KOPT-K1 (cell line): ENCODE results near the gene ENO4.

Experiments used
- H3K27ac ChIP-seq: fragments of 200-600 bp; sonication (generic); 2 replicates; pipeline ENCODE4 v1.5.1; 2016; ENCODE audit warnings: antibody characterized with exemption, mild to moderate bottlenecking, low read depth, low read length; ENCODE audit not compliant: poor library complexity, severe bottlenecking
- H3K36me3 ChIP-seq: fragments of 200-600 bp; sonication (generic); 2 replicates; pipeline ENCODE4 v1.5.1; 2017; ENCODE audit warnings: antibody characterized with exemption, mild to moderate bottlenecking, low read length, moderate library complexity; ENCODE audit not compliant: insufficient read depth
- H3K9me3 ChIP-seq: fragments of 200-600 bp; sonication (generic); 2 replicates; pipeline ENCODE4 v1.5.1; 2017; ENCODE audit warnings: antibody characterized with exemption, low read length, mild to moderate bottlenecking; ENCODE audit not compliant: insufficient read depth, poor library complexity, severe bottlenecking

The ENO4 gene

GRCh38 chr10:116849248-116850057 lies at the start of gene ENO4:
Gene ENO4 (plus strand): TSS chr10:116849499. CDS start chr10:116849567, 68 bp downstream.
- Histone ChIP-seq H3K36me3 (no peaks in the 10 kb centered on the region), H3K27ac (no peak within 1 kb of the TSS), H3K9me3 (no peaks in the 10 kb centered on the region)

GRCh38 chr10:116800286-116800929 lies 48.9 kb upstream of the ENO4 start:
- H3K36me3 ChIP-seq: no peaks in the 10 kb centered on the region
- H3K27ac ChIP-seq: no peak overlapping the region
- H3K9me3 ChIP-seq: no peaks in the 10 kb centered on the region

DNA sequence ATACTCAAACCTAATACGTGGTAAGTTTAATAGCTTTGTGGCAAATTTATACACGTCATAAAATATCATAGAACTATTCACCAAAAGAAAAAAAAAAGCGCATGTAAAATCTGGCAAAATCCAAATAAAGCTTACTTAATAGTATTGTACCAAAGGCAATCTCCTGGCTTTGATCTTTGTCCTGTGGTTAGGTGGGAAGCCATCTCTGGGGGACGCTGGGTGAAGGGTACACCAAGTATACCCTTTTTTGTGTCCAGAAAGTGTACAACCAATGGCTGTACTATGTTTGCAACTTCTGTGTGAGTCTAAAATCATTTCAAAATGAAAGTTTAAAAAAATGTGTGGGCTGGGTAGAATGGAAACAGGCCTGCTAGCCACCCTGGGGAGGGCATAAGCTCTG lies 47.6 kb upstream of the ENO4 start:
- H3K36me3 ChIP-seq: no peaks in the 10 kb centered on the region
- no peak overlapping the region for H3K27ac ChIP-seq
- no peaks in the 10 kb centered on the region for H3K9me3 ChIP-seq

DNA sequence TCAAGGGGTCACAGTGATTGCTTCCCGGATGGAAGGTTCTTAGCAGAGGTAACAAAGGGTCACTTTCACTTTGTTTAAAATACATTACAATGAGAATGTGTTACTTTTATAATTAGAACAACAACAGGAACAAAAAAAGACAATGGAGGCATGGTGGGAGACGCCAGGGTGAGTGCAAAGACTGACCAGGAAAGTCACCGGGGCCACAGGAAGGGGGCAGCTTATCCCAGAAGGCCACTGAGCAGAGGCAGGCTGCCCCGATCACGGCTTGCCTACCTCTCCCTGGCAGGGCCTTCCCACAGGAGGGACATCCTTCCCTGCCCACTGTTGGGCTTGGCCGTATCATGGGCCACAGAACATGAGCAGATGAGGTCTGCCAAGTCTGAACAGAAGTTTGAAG lies 46.8 kb upstream of the ENO4 start:
- no peaks in the 10 kb centered on the region for H3K9me3 ChIP-seq
- H3K36me3 ChIP-seq: no peaks in the 10 kb centered on the region
- H3K27ac ChIP-seq: no peak overlapping the region

GRCh38 chr10:116802876-116803275 lies 46.4 kb upstream of the ENO4 start:
- Histone ChIP-seq H3K36me3 (no peaks in the 10 kb centered on the region), H3K9me3 (no peaks in the 10 kb centered on the region), H3K27ac (no peak overlapping the region)

GRCh38 chr10:116803451-116804249 lies 45.6 kb upstream of the ENO4 start:
- Histone ChIP-seq H3K9me3 (no peaks in the 10 kb centered on the region), H3K27ac (no peak overlapping the region), H3K36me3 (no peaks in the 10 kb centered on the region)

- no peaks in the 10 kb centered on the region for H3K36me3 ChIP-seq
Observed at GRCh38 chr10:116808706-116809105, 40.6 kb upstream of the ENO4 start.

GRCh38 chr10:116809483-116810119 lies 39.7 kb upstream of the ENO4 start:
- no peak overlapping the region for H3K27ac ChIP-seq
- H3K9me3 ChIP-seq: no peaks in the 10 kb centered on the region
- H3K36me3 ChIP-seq: no peaks in the 10 kb centered on the region

More at GRCh38 chr10:116808706-116809105, 40.6 kb upstream of the ENO4 start:
- H3K27ac ChIP-seq: no peak overlapping the region
- no peaks in the 10 kb centered on the region for H3K9me3 ChIP-seq

DNA sequence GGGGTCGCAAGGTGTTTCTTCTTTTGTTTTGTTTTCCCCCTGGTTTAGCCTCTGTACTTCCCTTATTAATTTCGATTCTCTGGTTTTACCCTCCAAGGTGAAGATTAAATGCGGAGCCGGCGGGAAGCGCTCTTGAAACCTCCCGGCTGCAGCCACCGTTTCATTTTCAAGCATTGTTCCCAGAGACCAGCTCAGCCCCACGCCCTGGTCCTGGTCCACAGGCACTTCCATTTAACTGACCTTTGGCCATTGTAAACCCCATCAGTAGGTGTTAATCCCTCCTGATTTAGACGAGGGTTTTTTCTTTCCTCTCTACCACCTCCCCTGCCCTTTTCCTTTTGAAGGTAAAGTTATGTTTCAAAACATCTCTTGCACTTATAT lies 39.2 kb upstream of the ENO4 start:
- H3K27ac ChIP-seq: no peak overlapping the region
- no peaks in the 10 kb centered on the region for H3K9me3 ChIP-seq
- H3K36me3 ChIP-seq: no peaks in the 10 kb centered on the region

DNA sequence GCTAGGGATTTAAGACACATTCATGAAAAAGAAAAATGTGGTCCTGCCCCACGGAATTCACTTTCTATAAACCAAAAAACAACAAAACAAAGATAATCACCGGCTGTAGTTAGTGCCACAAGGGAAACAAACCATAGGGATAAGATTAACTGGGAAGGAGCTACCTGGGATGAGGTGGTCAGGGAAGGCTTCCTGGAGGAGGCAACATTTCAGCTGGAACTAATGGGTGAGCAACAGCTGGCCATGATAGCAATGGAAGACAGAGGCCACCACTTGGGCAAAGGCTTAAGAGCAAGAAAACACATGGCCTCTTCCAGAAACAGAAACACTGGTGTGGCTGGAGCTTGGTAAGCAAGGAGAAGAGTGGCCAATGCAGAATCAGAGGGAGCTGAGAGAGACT lies 38.4 kb upstream of the ENO4 start:
- no peak overlapping the region for H3K27ac ChIP-seq
- H3K9me3 ChIP-seq: no peaks in the 10 kb centered on the region
- no peaks in the 10 kb centered on the region for H3K36me3 ChIP-seq

- H3K36me3 ChIP-seq: no peaks in the 10 kb centered on the region
- no peak overlapping the region for H3K27ac ChIP-seq
- no peaks in the 10 kb centered on the region for H3K9me3 ChIP-seq
Observed at GRCh38 chr10:116811691-116812090, 37.6 kb upstream of the ENO4 start.

GRCh38 chr10:116815641-116816415 lies 33.5 kb upstream of the ENO4 start:
- H3K9me3 ChIP-seq: no peaks in the 10 kb centered on the region
- no peaks in the 10 kb centered on the region for H3K36me3 ChIP-seq
- H3K27ac ChIP-seq: no peak overlapping the region

DNA sequence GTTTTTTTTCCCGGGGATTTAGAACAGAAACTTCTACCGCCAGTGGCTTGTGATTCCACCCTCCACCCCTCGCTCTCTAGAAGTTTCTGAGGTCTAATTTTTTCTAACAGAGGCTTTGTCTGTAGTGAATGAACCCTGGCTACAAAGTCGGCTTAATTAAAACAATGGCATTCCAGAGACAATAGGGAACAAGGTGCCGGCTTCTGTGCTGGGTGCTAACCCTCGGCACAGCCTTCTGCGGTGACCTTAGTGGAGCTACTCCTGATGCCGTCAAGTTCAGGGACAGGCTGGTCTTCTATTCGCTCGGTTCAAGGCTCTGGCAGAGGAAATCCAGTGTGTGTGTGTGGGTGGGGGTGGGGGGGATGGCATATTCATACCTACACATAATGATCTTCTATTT lies 32.1 kb upstream of the ENO4 start:
- Histone ChIP-seq H3K36me3 (no peaks in the 10 kb centered on the region), H3K27ac (no peak overlapping the region), H3K9me3 (no peaks in the 10 kb centered on the region)

DNA sequence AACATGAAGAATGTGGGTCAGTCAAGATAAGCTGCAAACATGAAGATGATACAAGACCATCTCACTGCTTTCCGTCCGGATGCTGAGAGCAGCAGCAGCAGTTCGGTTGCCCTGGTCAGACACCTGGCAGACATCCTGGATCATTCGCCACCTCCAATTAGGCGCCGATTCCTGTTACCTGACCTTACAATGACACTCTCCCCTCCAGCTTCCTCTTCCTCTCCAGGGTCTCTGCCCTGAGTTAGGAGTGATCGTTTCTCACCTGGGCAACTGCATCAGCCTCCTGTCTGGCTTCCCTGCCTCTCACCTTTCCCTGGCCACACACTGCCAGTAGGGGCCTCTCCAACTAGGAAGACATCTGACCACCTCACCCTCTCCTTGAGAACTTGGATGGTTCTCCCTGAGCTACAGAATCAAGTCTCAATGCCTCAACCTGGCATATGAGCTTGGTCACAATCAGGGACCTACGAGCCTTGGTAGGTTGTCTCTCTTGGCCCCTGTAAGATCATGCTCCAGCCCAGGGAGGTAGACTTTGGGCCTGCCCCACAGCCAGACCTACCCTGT lies 31.4 kb upstream of the ENO4 start:
- H3K9me3 ChIP-seq: no peaks in the 10 kb centered on the region
- no peak overlapping the region for H3K27ac ChIP-seq
- no peaks in the 10 kb centered on the region for H3K36me3 ChIP-seq
